ENCODE results near the gene GID8. TPM values are rescaled to one million over a fixed set of nuclear protein-coding genes. Genes with fewer than 3 reads are reported as not detected.

The GID8 gene
- total and polyA plus RNA-seq, 7 donors, result 17.4 to 36.5 (median 25.9) TPM

DNA sequence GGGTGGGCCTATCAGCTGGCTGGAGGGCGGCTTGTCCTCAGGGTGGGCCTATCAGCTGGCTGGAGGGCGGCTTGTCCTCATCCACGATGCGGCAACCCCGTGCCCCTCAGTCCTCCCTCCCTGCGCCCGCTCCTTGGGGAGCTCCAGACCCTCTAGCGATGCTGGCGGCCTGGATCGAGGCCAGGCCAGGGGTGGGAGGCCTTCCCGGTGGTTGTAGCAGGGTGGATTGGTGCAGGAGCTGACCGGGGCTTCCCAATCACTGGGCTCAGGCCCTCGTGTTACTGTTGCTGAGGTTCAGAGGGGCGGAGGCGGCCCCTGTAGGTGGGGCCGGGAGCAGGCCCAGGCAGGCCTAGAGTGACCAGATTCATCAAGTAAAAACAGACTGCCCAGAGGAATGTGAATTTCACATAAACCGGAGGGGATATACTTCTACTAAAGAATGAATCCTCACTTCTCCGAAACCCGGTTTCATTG lies 23.4 kb downstream of the GID8 start:
- 88 to 91% methylated on average over 19 of the region's 19 CpGs for WGBS, 2 donors
- H3K36me3 ChIP-seq, result peaks cover 0 to 12% (median 3%) of the 10 kb centered on the region in 4 donors
- no peaks in the 10 kb centered on the region for H3K9me3 ChIP-seq
- no peak overlapping the region for H3K4me3 ChIP-seq
- intact Hi-C loops (cut with DNase I), result no loop called here
- H3K27ac ChIP-seq, result no peak overlapping the region
- H3K27me3 ChIP-seq, result no peaks in the 10 kb centered on the region
- no peaks in the 10 kb centered on the region for H3K4me1 ChIP-seq
- DNase-seq, result no peak
- TF ChIP-seq POLR2AphosphoS5 (IDR thresholded peaks at IDR 0.05), result no peak
- no peak for TF ChIP-seq POLR2A (IDR thresholded peaks at IDR 0.05)
- TF ChIP-seq, protein P1, sequence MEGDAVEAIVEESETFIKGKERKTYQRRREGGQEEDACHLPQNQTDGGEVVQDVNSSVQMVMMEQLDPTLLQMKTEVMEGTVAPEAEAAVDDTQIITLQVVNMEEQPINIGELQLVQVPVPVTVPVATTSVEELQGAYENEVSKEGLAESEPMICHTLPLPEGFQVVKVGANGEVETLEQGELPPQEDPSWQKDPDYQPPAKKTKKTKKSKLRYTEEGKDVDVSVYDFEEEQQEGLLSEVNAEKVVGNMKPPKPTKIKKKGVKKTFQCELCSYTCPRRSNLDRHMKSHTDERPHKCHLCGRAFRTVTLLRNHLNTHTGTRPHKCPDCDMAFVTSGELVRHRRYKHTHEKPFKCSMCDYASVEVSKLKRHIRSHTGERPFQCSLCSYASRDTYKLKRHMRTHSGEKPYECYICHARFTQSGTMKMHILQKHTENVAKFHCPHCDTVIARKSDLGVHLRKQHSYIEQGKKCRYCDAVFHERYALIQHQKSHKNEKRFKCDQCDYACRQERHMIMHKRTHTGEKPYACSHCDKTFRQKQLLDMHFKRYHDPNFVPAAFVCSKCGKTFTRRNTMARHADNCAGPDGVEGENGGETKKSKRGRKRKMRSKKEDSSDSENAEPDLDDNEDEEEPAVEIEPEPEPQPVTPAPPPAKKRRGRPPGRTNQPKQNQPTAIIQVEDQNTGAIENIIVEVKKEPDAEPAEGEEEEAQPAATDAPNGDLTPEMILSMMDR (IDR thresholded peaks at IDR 0.05), result no peak
- TF ChIP-seq EP300 (IDR thresholded peaks at IDR 0.05), result no peak

DNA sequence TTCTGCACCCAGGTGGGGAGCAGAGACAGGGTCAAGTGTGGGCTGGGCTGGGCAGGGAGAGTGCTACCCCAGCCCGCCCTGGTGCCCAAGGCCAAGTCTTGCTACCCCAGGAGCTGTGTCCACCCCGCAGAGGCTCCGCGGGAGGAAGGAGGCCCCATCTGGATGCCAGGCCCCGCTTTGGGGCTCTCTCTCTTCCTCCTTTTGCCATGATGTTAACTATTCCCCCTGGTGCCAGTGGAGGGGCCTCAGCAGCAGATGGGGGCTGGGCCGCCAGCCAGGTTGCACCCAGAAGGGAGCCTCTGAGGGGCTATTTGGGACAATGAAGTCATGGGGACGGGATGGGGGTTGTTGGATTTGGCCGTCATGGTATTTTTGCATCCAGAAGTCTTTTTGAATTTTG lies 23.9 kb downstream of the GID8 start:
- intact Hi-C loops (cut with DNase I), result no loop called here
- DNase-seq, result no peak
- Histone ChIP-seq H3K4me1 (no peaks in the 10 kb centered on the region), H3K27ac (no peak overlapping the region), H3K36me3 (peaks cover 0 to 12% (median 3%) of the 10 kb centered on the region in 4 donors), H3K4me3 (no peak overlapping the region), H3K9me3 (no peaks in the 10 kb centered on the region), H3K27me3 (no peaks in the 10 kb centered on the region)
- 92 to 97% methylated on average over 8 of the region's 8 CpGs for WGBS, 2 donors
- TF ChIP-seq, protein P1 (IDR thresholded peaks at IDR 0.05), result no peak
- TF ChIP-seq EP300 (IDR thresholded peaks at IDR 0.05), result no peak
- no peak for TF ChIP-seq POLR2AphosphoS5 (IDR thresholded peaks at IDR 0.05)
- TF ChIP-seq POLR2A (IDR thresholded peaks at IDR 0.05), result no peak

DNA sequence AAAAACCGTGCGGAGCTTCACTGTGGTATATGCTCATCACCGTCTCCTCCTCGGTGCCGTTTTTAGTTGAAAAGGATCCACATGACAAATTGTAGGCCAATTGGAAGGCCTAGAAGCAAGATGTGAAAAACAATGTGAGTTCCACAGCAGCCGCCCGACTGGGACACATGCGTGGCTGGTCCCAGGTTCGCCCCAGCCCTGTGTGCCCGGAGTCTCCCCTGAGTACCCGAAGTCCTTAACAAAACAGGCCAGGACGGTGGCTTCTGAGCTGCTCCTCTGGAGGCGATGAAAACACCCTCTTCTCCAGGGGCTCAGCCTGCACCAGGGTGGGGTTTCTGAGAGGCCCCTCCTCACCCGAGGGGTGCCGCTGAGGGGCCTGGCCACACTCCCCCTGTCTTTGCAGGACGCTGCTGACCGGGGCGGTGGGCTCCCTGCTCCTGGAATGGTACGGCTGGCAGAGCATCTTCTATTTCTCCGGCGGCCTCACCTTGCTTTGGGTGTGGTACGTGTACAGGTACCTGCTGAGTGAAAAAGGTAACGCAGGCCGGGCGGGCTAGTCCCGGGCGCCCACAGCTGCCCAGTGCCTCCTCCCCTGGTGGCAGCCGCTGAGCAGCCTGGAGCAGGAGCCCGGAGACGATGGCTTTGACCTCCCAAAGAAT lies 24.4 kb downstream of the GID8 start:
- TF ChIP-seq, protein P1 (IDR thresholded peaks at IDR 0.05), result no peak
- no peak for TF ChIP-seq POLR2A (IDR thresholded peaks at IDR 0.05)
- TF ChIP-seq EP300 (IDR thresholded peaks at IDR 0.05), result no peak
- TF ChIP-seq POLR2AphosphoS5 (IDR thresholded peaks at IDR 0.05), result no peak
- H3K27ac ChIP-seq, result no peak overlapping the region
- H3K36me3 ChIP-seq, result peaks cover 0 to 12% (median 3%) of the 10 kb centered on the region in 4 donors
- intact Hi-C loops (cut with DNase I), result no loop called here
- H3K4me3 ChIP-seq, result no peak overlapping the region
- no peaks in the 10 kb centered on the region for H3K9me3 ChIP-seq
- H3K27me3 ChIP-seq, result no peaks in the 10 kb centered on the region
- DNase-seq, result no peak
- no peaks in the 10 kb centered on the region for H3K4me1 ChIP-seq
- 95 to 96% methylated on average over 30 of the region's 30 CpGs for WGBS, 2 donors

DNA sequence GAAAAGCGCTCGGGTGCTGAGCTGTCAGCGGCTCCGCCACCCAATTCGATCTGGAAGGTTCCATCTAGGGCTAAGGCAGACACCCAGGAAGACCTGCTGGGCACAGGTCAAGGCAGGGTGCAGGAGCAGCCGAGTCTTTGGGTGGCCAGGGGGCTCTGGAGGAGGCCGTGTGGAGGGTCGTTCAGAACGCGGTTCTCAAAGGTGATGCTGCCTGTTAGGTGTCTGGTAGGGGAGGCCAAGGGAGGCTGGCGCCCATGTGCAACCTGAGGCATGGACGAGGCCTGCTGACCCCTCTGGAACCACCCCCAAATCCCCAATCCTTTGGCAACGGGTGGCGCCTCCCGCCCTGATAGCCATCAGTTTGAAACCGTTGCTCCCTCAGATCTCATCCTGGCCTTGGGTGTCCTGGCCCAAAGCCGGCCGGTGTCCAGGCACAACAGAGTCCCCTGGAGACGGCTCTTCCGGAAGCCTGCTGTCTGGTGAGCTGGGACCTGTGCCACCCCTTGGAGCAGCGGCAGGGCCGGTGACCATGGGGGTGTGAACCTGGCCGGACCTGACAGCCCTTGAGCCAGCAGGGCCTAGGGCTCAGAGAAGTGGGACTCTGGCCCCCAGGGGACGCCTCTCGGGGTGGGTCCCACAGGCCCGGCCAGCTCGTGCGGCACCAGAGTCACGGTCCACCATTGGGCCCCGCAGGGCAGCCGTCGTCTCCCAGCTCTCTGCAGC lies 25.1 kb downstream of the GID8 start:
- 92% methylated on average over 32 of the region's 32 CpGs for WGBS, 2 donors
- Histone ChIP-seq H3K36me3 (peaks cover 0 to 12% (median 3%) of the 10 kb centered on the region in 4 donors), H3K4me1 (no peaks in the 10 kb centered on the region), H3K4me3 (no peak overlapping the region), H3K27ac (no peak overlapping the region), H3K9me3 (no peaks in the 10 kb centered on the region), H3K27me3 (no peaks in the 10 kb centered on the region)
- TF ChIP-seq, protein P1 (IDR thresholded peaks at IDR 0.05), result no peak
- no peak for TF ChIP-seq POLR2AphosphoS5 (IDR thresholded peaks at IDR 0.05)
- no peak for TF ChIP-seq POLR2A (IDR thresholded peaks at IDR 0.05)
- TF ChIP-seq EP300 (IDR thresholded peaks at IDR 0.05), result no peak
- intact Hi-C loops (cut with DNase I), result no loop called here
- DNase-seq, result no peak
